Endometrial microvascular endothelial cells (primary cell): ENCODE results near the gene WDR70. TPM values are rescaled to one million over a fixed set of nuclear protein-coding genes. Genes with fewer than 3 reads are reported as not detected.
"Not testable (repeated sequence)": the region's sequence is repeated elsewhere in the genome, so short reads cannot be mapped to it uniquely, and the experiment has no call there.

Experiments used
- in situ Hi-C: cut with HindIII; loops from 2 replicates; pipeline ENCODE4 v1.10.0; 2017; ENCODE audit warnings: low sequenced_read_pairs, low pct_unique_long_range_greater_than_20kb; ENCODE audit errors: inconsistent ontology term
- total RNA-seq: library from RNA; depleted of rRNA; stranded (reverse); fragments of >200 nt; gene quantifications from one replicate; pipeline ENCODE4 v1.2.3, GENCODE V29; 2015; ENCODE audit errors: inconsistent ontology term

The WDR70 gene
- 19.3 TPM for total RNA-seq

DNA sequence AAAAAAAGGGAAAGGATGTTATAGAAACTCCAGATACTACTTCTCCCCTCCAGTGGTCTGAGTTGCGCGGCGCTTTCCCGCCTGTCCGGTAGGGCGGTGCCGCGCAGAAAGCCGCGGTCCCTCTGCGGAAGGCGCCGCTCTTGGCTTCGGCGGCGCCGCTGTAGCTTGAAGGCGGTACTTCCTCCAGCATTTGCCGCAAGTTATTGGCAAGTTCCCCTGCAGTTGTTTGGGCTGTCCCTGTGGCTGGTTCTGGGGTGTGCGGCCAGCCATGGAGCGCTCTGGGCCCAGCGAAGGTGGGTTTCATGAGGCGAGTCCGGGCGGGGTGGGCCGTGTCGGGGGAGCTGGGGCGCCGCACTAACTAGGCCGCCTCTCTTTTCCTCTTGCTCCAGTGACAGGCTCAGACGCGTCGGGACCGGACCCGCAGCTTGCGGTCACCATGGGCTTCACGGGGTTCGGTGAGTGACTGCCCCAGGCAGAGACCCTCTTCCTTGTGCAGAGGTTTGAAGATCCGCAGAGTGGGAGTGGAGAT, at the start of gene WDR70:
TSS of gene WDR70 (plus strand) at position 219 of the 529 bp plus-strand sequence. CDS start at position 269, 50 bp downstream.
- in situ Hi-C loops, result not testable (repeated sequence)

DNA sequence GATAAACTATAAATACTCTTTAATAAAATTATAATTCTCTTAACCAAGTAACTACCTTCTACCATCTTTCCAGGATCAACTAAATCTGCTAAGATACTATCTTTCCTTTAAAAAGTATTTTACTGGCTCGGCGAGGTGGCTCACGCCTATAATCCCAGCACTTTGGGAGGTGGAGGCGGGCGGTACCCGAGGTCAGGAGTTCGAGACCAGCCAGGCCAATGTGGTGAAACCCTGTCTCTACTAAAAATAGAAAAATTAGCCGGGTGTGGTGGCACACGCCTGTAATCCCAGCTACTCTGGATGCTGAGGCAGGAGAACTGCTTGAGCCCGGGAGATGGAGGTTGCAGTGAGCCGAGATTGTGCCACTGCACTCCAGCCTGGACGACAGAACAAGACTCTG, 44.4 kb upstream of the WDR70 start:
- in situ Hi-C loops, result loop anchor here (25.0 kb wide), 1 partner anchor 172 kb away; no protein-coding TSS in a partner anchor

DNA sequence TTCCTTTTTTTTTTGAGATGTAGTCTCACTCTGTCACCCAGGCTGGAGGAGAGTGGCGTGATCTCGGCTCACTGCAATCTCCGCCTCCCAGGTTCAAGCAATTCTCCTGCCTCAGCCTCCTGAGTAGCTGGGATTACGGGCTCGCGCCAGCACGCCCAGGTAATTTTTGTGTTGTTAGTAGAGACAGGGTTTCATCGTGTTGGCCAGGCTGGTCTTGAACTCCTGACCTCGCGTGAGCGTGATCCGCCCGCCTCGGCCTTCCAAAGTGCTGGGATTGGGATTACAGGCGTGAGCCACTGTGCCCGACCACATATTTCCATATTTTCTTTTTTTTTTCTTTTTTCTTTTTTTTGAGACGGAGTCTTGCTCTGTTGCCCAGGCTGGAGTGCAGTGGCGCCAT, 36.4 kb upstream of the WDR70 start:
- in situ Hi-C loops, result loop anchor here (25.0 kb wide), 1 partner anchor 180 kb away; no protein-coding TSS in a partner anchor

DNA sequence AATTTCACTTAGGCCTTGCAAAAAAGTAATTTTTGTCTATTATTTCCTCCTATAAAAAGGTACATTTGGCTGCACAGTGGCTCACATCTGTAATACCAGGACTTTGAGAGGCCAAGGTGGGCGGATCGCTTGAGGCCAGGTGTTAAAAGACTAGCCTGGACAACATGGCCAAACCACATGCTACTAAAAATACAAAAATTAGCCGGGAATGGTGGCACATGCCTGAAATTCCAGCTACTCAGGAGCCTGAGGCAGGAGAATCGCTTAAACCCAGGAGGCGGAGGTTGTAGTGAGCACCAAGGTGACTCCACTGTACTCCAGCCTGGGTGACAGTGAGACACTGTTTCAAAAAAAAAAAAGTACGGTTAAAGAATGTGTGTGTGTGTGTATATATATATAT, 24.0 kb upstream of the WDR70 start:
- in situ Hi-C loops, result no loop called here

DNA sequence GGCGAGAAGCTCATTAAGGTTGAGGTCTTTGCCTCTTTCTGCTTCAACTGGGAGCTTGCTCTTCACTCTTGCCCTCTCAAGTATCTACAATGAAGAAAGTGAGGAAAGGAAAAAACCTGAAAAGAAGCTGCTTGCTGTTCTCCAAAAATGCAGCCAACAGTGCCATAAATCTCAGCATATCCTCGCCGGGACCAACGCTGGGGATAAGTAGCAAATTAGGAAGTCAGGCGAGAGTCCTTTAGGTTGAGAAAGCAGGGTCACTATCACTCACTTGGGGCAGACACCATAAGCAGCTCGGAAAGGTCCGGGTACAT, 8.6 kb upstream of the WDR70 start:
- in situ Hi-C loops, result no loop called here

DNA sequence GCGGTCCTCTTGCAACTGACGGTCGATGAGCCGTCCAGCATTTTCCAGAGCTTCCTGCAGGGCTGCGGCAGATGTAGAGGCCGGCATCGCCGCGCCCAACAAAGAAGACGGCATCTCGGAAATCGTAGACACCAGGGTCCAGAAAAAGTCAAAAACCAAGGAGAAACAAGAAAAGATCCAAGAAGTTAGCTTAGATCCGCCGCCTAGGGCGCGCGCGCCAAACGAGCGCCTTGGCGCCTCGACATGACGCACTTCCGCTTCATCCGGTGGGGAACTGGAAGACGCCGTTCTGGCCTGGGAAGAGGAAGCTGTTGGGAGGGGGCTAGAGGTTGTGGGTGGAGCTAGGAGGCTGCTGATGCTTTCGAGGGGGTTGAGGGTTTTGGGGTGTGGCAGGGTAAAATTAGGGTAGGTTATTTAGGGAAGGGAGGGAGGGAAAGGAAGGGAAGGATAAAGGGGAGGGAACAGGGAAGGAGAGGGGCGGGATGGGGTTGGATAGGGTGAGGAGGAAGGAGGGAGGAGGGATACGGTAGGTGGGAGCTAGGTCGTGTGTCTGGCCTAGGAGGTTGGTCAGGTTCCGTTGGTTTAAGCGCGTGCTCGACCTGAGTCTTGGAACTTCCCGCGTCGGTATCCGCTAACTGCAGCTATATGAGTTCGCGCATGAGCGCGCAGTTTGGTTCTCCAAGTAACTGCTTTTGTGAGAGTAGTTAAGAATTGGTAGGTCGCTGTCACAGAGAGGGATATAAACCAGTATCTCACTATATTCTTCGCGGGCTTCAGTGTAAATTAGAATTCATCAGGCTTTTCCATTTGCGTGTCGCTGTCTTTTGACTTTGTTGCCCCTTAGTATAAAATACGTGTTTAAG, 8.0 kb upstream of the WDR70 start, which contains the start of gene NUP155:
TSS of gene NUP155 (minus strand) at position 243 of the 863 bp plus-strand sequence. CDS start at position 114, 129 bp downstream.
- in situ Hi-C loops, result no loop called here

DNA sequence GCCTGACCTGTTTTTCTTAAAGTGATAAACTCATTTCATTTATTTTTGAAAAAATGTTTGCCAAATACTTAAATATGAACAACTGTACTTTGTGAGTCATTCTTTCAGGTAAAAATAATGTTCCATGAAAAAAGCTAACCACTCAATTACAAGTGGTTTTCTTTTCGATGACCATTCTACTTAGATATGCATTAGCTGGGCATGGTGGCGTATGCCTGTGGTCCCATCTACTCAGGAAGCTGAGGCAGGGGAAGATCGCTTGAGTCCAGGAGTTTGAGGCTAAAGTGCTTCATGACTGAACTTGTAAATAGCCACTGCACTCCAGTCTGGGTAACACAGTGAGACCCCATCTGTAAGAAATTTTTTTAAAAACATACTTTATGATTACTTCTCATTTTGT, 4.0 kb upstream of the WDR70 start:
- in situ Hi-C loops, result no loop called here

DNA sequence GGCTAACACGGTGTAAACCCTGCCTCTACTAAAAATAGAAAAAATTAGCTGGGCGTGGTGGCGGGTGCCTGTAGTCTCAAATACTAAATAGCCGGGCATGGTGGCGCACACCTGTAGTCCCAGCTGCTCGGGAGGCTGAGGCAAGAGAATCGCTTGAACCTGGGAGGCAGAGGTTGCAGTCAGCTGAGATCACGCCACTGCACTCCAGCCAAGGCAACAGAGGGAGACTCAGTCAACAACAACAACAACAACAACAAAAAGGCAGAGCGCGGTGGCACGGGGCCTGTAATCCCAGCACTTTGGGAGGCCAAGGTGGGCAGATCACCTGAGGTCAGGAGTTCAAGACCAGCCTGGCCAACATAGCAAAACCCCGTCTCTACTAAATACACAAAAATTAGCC, 1.1 kb upstream of the WDR70 start:
- in situ Hi-C loops, result not testable (repeated sequence)

DNA sequence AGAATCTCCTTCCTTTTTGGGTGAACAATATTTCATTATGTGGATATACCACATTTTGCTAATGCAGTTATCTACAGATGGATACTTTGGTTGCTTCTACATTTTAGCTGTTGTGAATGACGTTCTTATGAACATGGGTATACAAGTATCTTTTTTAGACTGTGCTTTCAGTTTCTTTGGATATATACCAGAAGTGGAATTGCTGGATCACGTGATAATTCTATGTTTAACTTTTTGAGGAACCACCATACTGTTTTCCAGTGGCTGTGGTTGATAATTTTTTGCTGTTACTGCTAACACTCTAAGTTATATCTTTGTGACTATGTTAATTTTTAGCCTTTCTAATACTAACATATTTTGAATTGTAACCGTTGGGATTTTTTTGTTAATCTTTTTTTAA, 12.5 kb downstream of the WDR70 start:
- in situ Hi-C loops, result no loop called here

DNA sequence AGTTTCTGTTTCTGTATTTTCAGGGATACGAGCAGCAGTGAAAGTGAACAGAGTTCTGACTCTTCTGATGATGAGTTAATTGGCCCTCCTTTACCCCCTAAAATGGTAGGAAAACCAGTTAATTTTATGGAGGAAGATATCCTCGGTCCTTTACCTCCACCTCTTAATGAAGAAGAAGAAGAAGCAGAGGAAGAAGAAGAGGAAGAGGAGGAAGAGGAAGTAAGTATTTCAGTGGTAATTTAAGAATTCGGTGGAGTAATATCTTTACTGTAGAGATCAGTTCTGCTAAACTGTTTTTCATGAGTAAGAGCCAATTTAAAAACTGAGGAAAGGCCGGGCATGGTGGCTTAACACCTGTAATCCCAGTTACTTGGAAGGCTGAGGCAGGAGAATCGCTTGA, 17.2 kb downstream of the WDR70 start:
- in situ Hi-C loops, result no loop called here

DNA sequence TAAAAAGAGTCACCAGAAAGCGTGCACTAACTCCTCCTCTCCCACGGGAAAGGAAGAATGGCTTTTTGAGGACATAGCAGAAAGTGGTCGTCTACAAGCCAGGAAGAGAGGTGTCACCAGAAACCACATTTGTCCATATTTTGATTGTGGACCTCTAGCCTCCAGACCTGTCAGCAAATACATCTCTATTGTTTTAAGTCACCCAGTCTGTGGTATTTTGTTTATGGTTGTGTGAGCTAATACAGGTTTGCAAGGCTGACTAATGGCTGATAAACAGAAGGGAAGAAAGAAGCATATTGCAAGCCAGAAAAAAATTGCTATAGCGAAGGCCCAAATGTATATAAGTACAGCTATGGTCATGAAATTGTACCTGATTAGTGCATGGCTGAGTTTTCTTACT, 21.4 kb downstream of the WDR70 start:
- in situ Hi-C loops, result no loop called here

DNA sequence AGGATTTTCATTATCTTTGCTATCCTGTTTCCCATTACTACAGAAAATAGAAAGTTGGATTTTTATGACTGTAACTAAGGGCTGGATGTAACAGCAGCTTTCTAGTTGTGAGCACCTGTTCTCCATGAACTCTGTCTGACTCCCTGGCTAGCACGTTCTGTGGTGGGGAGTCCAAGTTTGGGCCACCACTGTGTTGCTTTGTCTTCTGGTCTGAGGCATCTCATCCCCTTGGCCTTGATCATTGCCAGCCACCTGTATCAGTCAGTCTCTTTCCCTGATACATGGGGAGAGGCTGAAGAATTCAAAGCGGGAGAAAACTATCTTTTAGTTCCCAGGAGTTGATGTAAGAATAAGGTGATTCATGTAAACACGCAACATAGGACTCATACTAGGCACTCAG, 33.4 kb downstream of the WDR70 start:
- in situ Hi-C loops, result no loop called here

DNA sequence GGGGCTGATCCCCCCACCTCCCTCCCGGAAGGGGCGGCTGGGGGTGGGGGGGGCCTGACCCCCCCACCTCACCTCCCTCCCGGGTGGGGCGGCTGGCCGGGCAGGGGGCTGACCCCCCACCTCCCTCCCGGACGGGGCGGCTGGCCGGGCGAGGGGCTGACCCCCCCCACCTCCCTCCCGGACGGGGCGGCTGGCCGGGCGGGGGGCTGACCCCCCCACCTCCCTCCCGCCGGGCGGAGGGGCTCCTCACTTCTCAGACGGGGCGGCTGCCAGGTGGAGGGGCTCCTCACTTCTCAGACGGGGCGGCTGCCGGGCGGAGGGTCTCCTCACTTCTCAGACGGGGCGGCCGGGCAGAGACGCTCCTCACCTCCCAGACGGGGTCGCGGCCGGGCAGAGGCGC, 36.3 kb downstream of the WDR70 start:
- in situ Hi-C loops, result not testable (repeated sequence)

DNA sequence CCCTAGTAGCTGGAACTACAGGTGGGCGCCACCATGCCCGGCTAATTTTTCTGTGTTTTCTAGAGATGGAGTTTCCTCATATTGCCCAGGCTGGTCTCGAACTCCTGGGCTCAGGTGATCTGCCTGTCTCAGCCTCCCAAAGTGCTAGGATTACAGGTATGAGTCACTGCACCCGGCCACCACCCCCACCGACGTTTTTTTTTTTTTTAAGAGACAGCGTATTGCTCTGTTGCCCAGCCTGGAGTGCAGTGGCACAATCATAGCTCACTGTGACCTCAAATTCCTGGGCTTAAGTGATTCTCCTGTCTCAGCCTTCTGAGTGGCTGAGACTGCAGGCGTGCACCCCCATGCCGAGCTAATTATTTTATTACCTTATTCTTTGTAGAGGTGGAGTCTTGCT, 38.2 kb downstream of the WDR70 start:
- in situ Hi-C loops, result no loop called here

DNA sequence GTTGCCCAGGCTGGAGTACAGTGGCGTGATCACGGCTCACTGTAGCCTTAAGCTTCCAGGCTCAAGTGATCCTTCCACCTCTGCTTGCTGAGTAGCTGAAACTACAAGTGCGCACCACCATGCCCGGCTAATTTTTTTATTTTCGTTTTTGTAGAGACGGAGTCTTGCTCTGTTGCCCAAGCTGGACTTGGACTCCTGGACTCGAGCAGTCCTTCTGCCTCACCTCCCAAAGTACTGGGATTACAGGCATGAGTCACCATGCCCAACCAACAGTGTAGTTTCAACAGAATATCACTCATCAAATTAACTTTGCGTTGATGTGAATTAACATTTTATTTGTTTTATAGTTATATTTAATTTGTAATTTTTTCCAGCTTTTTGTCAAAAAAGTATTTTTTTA, 45.3 kb downstream of the WDR70 start:
- in situ Hi-C loops, result no loop called here

DNA sequence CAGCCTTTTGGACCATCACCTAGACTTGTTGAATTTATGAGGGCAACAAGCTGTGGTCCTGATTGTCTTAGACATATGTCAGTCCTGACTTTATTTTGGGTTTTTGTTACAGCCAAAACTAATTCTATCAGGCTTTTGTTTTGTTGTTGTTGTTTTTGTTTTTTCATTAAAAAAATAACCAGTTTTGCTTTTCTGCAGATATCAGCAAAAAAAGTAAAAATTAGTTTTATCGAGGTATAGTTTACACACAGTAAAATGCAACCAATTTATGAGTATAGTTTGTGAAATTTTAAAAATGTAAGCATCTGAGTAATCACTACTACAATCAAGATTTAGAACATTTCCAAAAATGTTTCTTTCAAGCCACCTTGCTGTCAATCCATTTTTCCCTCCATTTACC, 48.9 kb downstream of the WDR70 start:
- in situ Hi-C loops, result no loop called here

DNA sequence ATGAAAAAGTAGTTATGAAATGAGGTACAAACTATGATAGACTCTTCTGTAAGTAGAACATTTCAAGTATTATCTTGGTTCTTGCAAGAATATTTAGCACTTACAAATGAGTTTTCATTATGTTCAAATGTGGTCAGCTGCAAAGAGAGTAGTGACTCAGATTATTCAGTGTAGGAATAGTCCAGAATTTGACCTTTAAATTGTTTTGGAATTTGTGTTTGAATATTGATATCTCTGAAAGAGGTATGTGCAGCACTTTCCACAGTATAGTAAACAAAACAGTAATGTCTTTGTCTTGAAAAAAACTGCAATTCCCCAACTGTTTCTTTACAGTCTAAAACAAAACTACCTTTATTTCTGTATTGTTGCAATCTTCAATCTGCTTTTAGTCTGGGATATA, 56.1 kb downstream of the WDR70 start:
- in situ Hi-C loops, result no loop called here

DNA sequence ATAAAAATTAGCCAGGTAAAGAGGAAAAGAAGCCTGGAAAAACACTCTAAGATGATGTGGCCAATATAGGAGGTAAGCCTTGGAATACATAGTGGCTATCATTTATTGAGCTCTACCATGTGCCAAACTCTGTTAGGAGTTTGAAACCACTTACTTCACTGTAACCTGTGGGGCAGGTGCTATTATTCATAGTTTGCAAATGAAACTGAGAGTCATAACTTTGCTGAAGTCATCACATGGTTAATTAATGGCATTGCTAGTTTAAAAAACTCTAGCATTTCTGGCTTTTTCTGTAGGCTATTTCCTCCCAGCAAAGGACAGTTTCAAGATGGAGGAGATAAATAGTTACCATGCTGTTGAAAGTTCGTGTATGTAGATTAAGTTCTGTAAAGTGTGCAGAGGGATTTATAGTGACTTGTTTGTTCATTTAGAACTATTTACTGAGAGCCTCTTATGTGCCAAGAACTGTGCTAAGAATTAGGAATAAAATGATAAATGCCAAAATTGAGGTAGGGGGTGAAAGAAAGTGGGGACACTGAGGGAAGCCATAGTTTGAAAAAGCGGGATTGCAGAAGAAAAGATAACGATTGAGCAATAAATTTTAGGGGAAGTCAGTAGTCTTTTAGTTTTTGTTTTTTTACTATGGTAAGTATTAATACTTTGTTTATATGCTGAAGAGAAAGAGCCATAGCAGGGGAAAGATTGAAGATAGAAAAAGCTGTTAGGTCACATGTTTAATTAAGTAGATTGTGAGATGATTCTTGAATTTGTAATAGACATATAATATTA, 57.2 kb downstream of the WDR70 start:
- in situ Hi-C loops, result no loop called here

DNA sequence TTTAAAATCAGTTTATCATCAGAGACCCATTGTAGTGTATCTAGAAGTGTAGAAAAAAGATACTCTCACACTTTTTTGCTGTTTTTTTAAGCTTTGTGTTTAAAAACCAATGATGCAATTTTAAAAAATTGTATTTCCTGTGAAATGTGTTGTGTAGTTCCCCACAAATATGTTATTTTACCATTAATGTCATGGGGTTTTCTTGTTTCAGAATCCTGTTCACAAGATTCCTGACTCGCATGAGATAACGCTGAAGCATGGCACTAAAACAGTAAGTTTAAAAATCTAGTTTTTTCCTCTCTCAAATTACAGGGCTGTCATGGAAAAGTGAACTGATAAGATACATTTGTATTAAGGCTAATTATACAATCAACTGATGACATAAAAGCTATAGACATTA, 58.6 kb downstream of the WDR70 start:
- in situ Hi-C loops, result no loop called here

DNA sequence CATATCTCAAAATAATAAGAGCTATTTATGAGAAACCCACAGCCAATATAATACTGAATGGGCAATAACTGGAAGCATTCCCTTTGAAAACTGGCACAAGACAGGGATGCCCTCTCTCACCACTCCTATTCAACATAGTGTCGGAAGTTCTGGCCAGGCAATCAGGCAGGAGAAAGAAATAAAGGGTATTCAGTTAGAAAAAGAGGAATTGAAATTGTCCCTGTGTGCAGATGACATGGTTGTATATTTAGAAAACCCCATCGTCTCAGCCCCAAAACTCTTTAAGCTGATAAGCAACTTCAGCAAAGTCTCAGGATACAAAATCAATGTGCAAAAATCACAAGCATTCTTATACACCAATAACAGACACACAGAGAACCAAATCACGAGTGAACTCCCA, 66.7 kb downstream of the WDR70 start:
- in situ Hi-C loops, result not testable (repeated sequence)
